ENCODE measurements around the gene SLC30A10. TPM values are rescaled to one million over a fixed set of nuclear protein-coding genes. Genes with fewer than 3 reads are reported as not detected.
A peak's percentile ranks its signal among the peaks of the same experiment; 100 is the strongest.
"Not testable (repeated sequence)": the region's sequence is repeated elsewhere in the genome, so short reads cannot be mapped to it uniquely, and the experiment has no call there.

SLC30A10 gene
- total and polyA plus RNA-seq, 5 experiments from 2014 or later, result not detected

GRCh38 chr1:219903353-219903871 lies 24.9 kb downstream of the SLC30A10 start:
- DNase-seq (no peak), ATAC-seq (no peak)
- H3K4me3 Mint-ChIP-seq, result no peak overlapping the region
- H3K4me1 Mint-ChIP-seq, result peaks cover 0 to 10% (median 2%) of the 10 kb centered on the region in 4 donors
- peaks cover 0 to 9% (median 0%) of the 10 kb centered on the region in 9 donors for H3K9me3 Mint-ChIP-seq
- H3K27ac Mint-ChIP-seq, result no peak overlapping the region
- H3K27me3 Mint-ChIP-seq, result peaks cover 7 to 28% (median 13%) of the 10 kb centered on the region in 5 donors
- no peaks in the 10 kb centered on the region for H3K36me3 Mint-ChIP-seq
- POLR2A ChIA-PET, result no interaction called here

- H3K4me1 Mint-ChIP-seq, result peaks cover 0 to 8% (median 2%) of the 10 kb centered on the region in 4 donors
- peaks cover 7 to 28% (median 13%) of the 10 kb centered on the region in 5 donors for H3K27me3 Mint-ChIP-seq
- ATAC-seq (no peak), DNase-seq (no peak)
- no peak overlapping the region for H3K4me3 Mint-ChIP-seq
- no peak overlapping the region for H3K27ac Mint-ChIP-seq
- POLR2A ChIA-PET, result no interaction called here
- peaks cover 0 to 8% (median 0%) of the 10 kb centered on the region in 9 donors for H3K9me3 Mint-ChIP-seq
- no peaks in the 10 kb centered on the region for H3K36me3 Mint-ChIP-seq
These were observed 25.4 kb downstream of the SLC30A10 start for GRCh38 chr1:219902951-219903350.

- H3K4me1 Mint-ChIP-seq, result no peaks in the 10 kb centered on the region
- no peak for DNase-seq
- peaks cover 0 to 4% (median 0%) of the 10 kb centered on the region in 9 donors for H3K9me3 Mint-ChIP-seq
- H3K4me3 Mint-ChIP-seq, result no peak overlapping the region
- no peak overlapping the region for H3K27ac Mint-ChIP-seq
- POLR2A ChIA-PET, result no interaction called here
- H3K36me3 Mint-ChIP-seq, result no peaks in the 10 kb centered on the region
- H3K27me3 Mint-ChIP-seq, result peaks cover 3 to 16% (median 6%) of the 10 kb centered on the region in 5 donors
- no peak for ATAC-seq
These were observed 27.5 kb downstream of the SLC30A10 start for GRCh38 chr1:219900882-219901281.

GRCh38 chr1:219900201-219900600 lies 28.2 kb downstream of the SLC30A10 start:
- no peak for DNase-seq
- ATAC-seq, result no peak
- H3K27me3 Mint-ChIP-seq, result peaks cover 2 to 11% (median 4%) of the 10 kb centered on the region in 5 donors
- no peak overlapping the region for H3K4me3 Mint-ChIP-seq
- no peaks in the 10 kb centered on the region for H3K36me3 Mint-ChIP-seq
- H3K4me1 Mint-ChIP-seq, result no peaks in the 10 kb centered on the region
- H3K9me3 Mint-ChIP-seq, result peaks cover 0 to 8% (median 0%) of the 10 kb centered on the region in 9 donors
- POLR2A ChIA-PET, result no interaction called here
- H3K27ac Mint-ChIP-seq, result no peak overlapping the region

- Mint-ChIP-seq H3K27ac (no peak overlapping the region), H3K36me3 (no peaks in the 10 kb centered on the region), H3K9me3 (peaks cover 0 to 9% (median 0%) of the 10 kb centered on the region in 9 donors), H3K27me3 (peaks cover 2 to 11% (median 4%) of the 10 kb centered on the region in 5 donors), H3K4me3 (no peak overlapping the region), H3K4me1 (no peaks in the 10 kb centered on the region)
- DNase-seq (no peak), ATAC-seq (no peak)
- POLR2A ChIA-PET, result no interaction called here
These were observed 30.0 kb downstream of the SLC30A10 start for GRCh38 chr1:219898375-219898774.

GRCh38 chr1:219897914-219898313 lies 30.4 kb downstream of the SLC30A10 start:
- Mint-ChIP-seq H3K36me3 (no peaks in the 10 kb centered on the region), H3K4me1 (no peaks in the 10 kb centered on the region), H3K27ac (no peak overlapping the region), H3K9me3 (peaks cover 0 to 9% (median 0%) of the 10 kb centered on the region in 9 donors), H3K27me3 (peaks cover 2 to 8% (median 4%) of the 10 kb centered on the region in 5 donors), H3K4me3 (no peak overlapping the region)
- DNase-seq, result no peak
- POLR2A ChIA-PET, result no interaction called here
- no peak for ATAC-seq

GRCh38 chr1:219892271-219892670 lies 36.1 kb downstream of the SLC30A10 start:
- H3K27ac Mint-ChIP-seq, H3K4me3 Mint-ChIP-seq, H3K4me1 Mint-ChIP-seq, DNase-seq, POLR2A ChIA-PET, ATAC-seq, H3K36me3 Mint-ChIP-seq, H3K27me3 Mint-ChIP-seq: not testable (repeated sequence)
- H3K9me3 Mint-ChIP-seq, result peaks cover 0 to 18% (median 8%) of the 10 kb centered on the region in 9 donors

GRCh38 chr1:219891846-219892245 lies 36.5 kb downstream of the SLC30A10 start:
- not testable (repeated sequence) for H3K27ac Mint-ChIP-seq

GRCh38 chr1:219888667-219889066 lies 39.7 kb downstream of the SLC30A10 start:
- H3K27ac Mint-ChIP-seq, ATAC-seq, H3K4me3 Mint-ChIP-seq, POLR2A ChIA-PET, H3K4me1 Mint-ChIP-seq, DNase-seq, H3K36me3 Mint-ChIP-seq: not testable (repeated sequence)
- Mint-ChIP-seq H3K27me3 (peaks cover 10 to 32% (median 21%) of the 10 kb centered on the region in 5 donors), H3K9me3 (peaks cover 0 to 26% (median 7%) of the 10 kb centered on the region in 9 donors)

More at GRCh38 chr1:219891846-219892245, 36.5 kb downstream of the SLC30A10 start:
- H3K4me3 Mint-ChIP-seq, POLR2A ChIA-PET, ATAC-seq, H3K4me1 Mint-ChIP-seq, H3K36me3 Mint-ChIP-seq, DNase-seq: not testable (repeated sequence)
- H3K27me3 Mint-ChIP-seq, result peaks cover 2 to 11% (median 6%) of the 10 kb centered on the region in 5 donors
- H3K9me3 Mint-ChIP-seq, result peaks cover 0 to 22% (median 8%) of the 10 kb centered on the region in 9 donors

GRCh38 chr1:219885680-219886079 lies 42.7 kb downstream of the SLC30A10 start:
- H3K4me3 Mint-ChIP-seq, result no peak overlapping the region
- no peaks in the 10 kb centered on the region for H3K4me1 Mint-ChIP-seq
- H3K9me3 Mint-ChIP-seq, result peaks cover 0 to 26% (median 3%) of the 10 kb centered on the region in 9 donors
- POLR2A ChIA-PET, result no interaction called here
- H3K27ac Mint-ChIP-seq, result no peak overlapping the region
- no peaks in the 10 kb centered on the region for H3K36me3 Mint-ChIP-seq
- ATAC-seq (no peak), DNase-seq (no peak)
- H3K27me3 Mint-ChIP-seq, result peaks cover 12 to 35% (median 26%) of the 10 kb centered on the region in 5 donors

GRCh38 chr1:219883400-219884332 lies 44.7 kb downstream of the SLC30A10 start:
- no peaks in the 10 kb centered on the region for H3K4me1 Mint-ChIP-seq
- POLR2A ChIA-PET, result no interaction called here
- peak overlapping the region in 1 of 10 donors; percentile 54 for H3K27ac Mint-ChIP-seq
- H3K27me3 Mint-ChIP-seq, result peaks cover 10 to 29% (median 19%) of the 10 kb centered on the region in 5 donors
- ATAC-seq, result no peak
- no peaks in the 10 kb centered on the region for H3K36me3 Mint-ChIP-seq
- DNase-seq, result no peak
- H3K4me3 Mint-ChIP-seq, result no peak overlapping the region
- H3K9me3 Mint-ChIP-seq, result peaks cover 0 to 15% (median 2%) of the 10 kb centered on the region in 9 donors

GRCh38 chr1:219882755-219883154 lies 45.6 kb downstream of the SLC30A10 start:
- POLR2A ChIA-PET, result no interaction called here
- Mint-ChIP-seq H3K36me3 (no peaks in the 10 kb centered on the region), H3K27me3 (peaks cover 10 to 29% (median 22%) of the 10 kb centered on the region in 5 donors), H3K4me3 (no peak overlapping the region), H3K4me1 (no peaks in the 10 kb centered on the region), H3K9me3 (peaks cover 0 to 9% (median 0%) of the 10 kb centered on the region in 9 donors), H3K27ac (no peak overlapping the region)
- DNase-seq (no peak), ATAC-seq (no peak)

- H3K36me3 Mint-ChIP-seq, result no peaks in the 10 kb centered on the region
- H3K4me3 Mint-ChIP-seq, result no peak overlapping the region
- peaks cover 0 to 9% (median 0%) of the 10 kb centered on the region in 9 donors for H3K9me3 Mint-ChIP-seq
- peaks cover 10 to 30% (median 22%) of the 10 kb centered on the region in 5 donors for H3K27me3 Mint-ChIP-seq
- DNase-seq, result no peak
- H3K27ac Mint-ChIP-seq, result no peak overlapping the region
- POLR2A ChIA-PET, result no interaction called here
- ATAC-seq, result no peak
- no peaks in the 10 kb centered on the region for H3K4me1 Mint-ChIP-seq
These were observed 46.3 kb downstream of the SLC30A10 start for GRCh38 chr1:219882096-219882495.
